ENCODE measurements around the gene TNIP1. TPM values are rescaled to one million over a fixed set of nuclear protein-coding genes. Genes with fewer than 3 reads are reported as not detected.

The TNIP1 gene
- total RNA-seq, 1 donor from 2014 or later: 37.1 TPM

GRCh38 chr5:151078490-151079262 is 2.2 kb downstream of the TNIP1 start:
- Mint-ChIP-seq H3K27me3 (ENCODE audit: low read depth) (no peaks in the 10 kb centered on the region), H3K4me3 (peak overlapping the region; percentile 67), H3K4me1 (peaks cover 30% of the 10 kb centered on the region), H3K9me3 (no peaks in the 10 kb centered on the region), H3K27ac (ENCODE audit: unreplicated experiment) (peak overlapping the region; percentile 52), H3K36me3 (ENCODE audit: low read depth) (no peaks in the 10 kb centered on the region)
- no peak for DNase-seq (ENCODE audit: low read depth, low spot score)
- TF ChIP-seq CTCF (conservative IDR thresholded peaks at IDR 0.05): no peak

- no peak for DNase-seq (ENCODE audit: low read depth, low spot score)
- peak overlapping the region; percentile 52 for H3K27ac Mint-ChIP-seq (ENCODE audit: unreplicated experiment)
- H3K27me3 Mint-ChIP-seq (ENCODE audit: low read depth): no peaks in the 10 kb centered on the region
- H3K4me1 Mint-ChIP-seq: peaks cover 30% of the 10 kb centered on the region
- H3K9me3 Mint-ChIP-seq: no peaks in the 10 kb centered on the region
- TF ChIP-seq CTCF (conservative IDR thresholded peaks at IDR 0.05): no peak
- peak overlapping the region; percentile 67 for H3K4me3 Mint-ChIP-seq
- H3K36me3 Mint-ChIP-seq (ENCODE audit: low read depth): no peaks in the 10 kb centered on the region
Observed at GRCh38 chr5:151077967-151078366, 2.9 kb downstream of the TNIP1 start.

- no peak for DNase-seq (ENCODE audit: low read depth, low spot score)
- no peaks in the 10 kb centered on the region for H3K9me3 Mint-ChIP-seq
- no peaks in the 10 kb centered on the region for H3K27me3 Mint-ChIP-seq (ENCODE audit: low read depth)
- peaks cover 25% of the 10 kb centered on the region for H3K4me1 Mint-ChIP-seq
- H3K4me3 Mint-ChIP-seq: peak overlapping the region; percentile 18
- H3K36me3 Mint-ChIP-seq (ENCODE audit: low read depth): no peaks in the 10 kb centered on the region
- no peak for TF ChIP-seq CTCF (conservative IDR thresholded peaks at IDR 0.05)
- no peak overlapping the region for H3K27ac Mint-ChIP-seq (ENCODE audit: unreplicated experiment)
Observed at GRCh38 chr5:151077419-151077818, 3.4 kb downstream of the TNIP1 start.

GRCh38 chr5:151076616-151077015 is 4.2 kb downstream of the TNIP1 start:
- Mint-ChIP-seq H3K4me3 (peak overlapping the region; percentile 18), H3K9me3 (no peaks in the 10 kb centered on the region), H3K4me1 (peaks cover 20% of the 10 kb centered on the region), H3K27ac (ENCODE audit: unreplicated experiment) (no peak overlapping the region), H3K27me3 (ENCODE audit: low read depth) (no peaks in the 10 kb centered on the region), H3K36me3 (ENCODE audit: low read depth) (no peaks in the 10 kb centered on the region)
- no peak for TF ChIP-seq CTCF (conservative IDR thresholded peaks at IDR 0.05)
- DNase-seq (ENCODE audit: low read depth, low spot score): no peak

GRCh38 chr5:151075698-151076331 is 5.0 kb downstream of the TNIP1 start:
- H3K27ac Mint-ChIP-seq (ENCODE audit: unreplicated experiment): no peak overlapping the region
- H3K27me3 Mint-ChIP-seq (ENCODE audit: low read depth): no peaks in the 10 kb centered on the region
- TF ChIP-seq CTCF (conservative IDR thresholded peaks at IDR 0.05): no peak
- no peak for DNase-seq (ENCODE audit: low read depth, low spot score)
- H3K4me3 Mint-ChIP-seq: no peak overlapping the region
- H3K36me3 Mint-ChIP-seq (ENCODE audit: low read depth): no peaks in the 10 kb centered on the region
- no peaks in the 10 kb centered on the region for H3K9me3 Mint-ChIP-seq
- H3K4me1 Mint-ChIP-seq: peaks cover 15% of the 10 kb centered on the region

Measured in neural crest cell (in vitro differentiated cells).